Measurements from ENCODE around the gene PANK1. TPM values are rescaled to one million over a fixed set of nuclear protein-coding genes. Genes with fewer than 3 reads are reported as not detected.

PANK1 gene
- total RNA-seq, 1 experiment from 2014 or later = 24.9 TPM

DNA sequence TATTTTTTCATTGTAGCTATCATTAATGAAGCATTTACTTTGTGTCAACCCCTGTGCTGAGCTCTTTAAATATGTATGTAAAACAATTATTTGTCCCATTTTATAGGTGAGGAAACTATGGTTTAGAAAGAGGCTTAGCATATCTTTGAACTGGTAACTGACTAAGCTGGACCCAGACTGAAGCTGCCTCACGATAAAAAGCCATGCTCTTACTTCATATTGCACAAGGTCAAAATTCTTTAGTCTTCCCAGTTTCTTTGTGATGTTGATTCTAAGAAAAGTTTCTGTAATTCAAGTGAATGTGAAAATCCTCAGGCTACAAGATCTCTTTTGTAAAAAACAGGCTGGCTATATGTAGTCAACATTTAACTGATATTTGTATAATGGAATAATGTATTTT, 63.0 kb downstream of the PANK1 start (continued):
- TF ChIP-seq, protein P1, sequence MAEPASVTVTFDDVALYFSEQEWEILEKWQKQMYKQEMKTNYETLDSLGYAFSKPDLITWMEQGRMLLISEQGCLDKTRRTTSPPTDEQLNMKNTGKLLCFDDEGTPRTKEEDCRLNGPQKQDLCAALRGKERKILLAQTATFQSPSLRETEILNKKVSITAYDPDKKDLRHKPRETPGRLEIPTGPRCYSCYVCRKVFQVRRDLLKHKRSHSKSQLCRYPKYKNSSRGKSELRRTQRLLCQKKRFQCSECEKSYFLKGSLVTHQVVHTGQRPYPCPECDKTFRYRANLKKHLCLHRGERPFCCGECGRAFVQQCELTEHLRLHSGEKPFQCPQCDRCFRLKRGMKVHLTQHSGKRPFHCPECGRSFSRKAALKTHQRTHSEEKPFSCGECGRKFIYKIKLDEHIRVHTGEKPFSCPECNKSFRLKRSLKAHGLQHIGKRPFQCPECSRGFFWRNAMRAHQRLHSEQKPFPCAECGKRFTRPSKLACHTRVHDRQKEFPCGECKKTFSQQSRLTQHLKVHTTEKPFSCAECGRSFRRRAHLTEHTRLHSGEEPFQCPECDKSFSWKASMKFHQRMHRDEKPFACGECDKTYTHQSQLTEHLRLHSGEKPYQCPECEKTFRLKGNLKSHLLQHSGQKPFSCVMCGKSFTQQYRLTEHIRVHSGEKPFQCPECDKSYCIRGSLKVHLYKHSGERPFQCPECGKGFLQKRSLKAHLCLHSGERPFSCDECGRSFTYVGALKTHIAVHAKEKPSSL (CRISPR knock-in tag; conservative IDR thresholded peaks at IDR 0.05) = no peak
- TF ChIP-seq, protein P2, sequence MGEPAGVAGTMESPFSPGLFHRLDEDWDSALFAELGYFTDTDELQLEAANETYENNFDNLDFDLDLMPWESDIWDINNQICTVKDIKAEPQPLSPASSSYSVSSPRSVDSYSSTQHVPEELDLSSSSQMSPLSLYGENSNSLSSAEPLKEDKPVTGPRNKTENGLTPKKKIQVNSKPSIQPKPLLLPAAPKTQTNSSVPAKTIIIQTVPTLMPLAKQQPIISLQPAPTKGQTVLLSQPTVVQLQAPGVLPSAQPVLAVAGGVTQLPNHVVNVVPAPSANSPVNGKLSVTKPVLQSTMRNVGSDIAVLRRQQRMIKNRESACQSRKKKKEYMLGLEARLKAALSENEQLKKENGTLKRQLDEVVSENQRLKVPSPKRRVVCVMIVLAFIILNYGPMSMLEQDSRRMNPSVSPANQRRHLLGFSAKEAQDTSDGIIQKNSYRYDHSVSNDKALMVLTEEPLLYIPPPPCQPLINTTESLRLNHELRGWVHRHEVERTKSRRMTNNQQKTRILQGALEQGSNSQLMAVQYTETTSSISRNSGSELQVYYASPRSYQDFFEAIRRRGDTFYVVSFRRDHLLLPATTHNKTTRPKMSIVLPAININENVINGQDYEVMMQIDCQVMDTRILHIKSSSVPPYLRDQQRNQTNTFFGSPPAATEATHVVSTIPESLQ (CRISPR knock-in tag; IDR thresholded peaks at IDR 0.05) = no peak
- TF ChIP-seq, protein P3, sequence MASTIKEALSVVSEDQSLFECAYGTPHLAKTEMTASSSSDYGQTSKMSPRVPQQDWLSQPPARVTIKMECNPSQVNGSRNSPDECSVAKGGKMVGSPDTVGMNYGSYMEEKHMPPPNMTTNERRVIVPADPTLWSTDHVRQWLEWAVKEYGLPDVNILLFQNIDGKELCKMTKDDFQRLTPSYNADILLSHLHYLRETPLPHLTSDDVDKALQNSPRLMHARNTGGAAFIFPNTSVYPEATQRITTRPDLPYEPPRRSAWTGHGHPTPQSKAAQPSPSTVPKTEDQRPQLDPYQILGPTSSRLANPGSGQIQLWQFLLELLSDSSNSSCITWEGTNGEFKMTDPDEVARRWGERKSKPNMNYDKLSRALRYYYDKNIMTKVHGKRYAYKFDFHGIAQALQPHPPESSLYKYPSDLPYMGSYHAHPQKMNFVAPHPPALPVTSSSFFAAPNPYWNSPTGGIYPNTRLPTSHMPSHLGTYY (CRISPR knock-in tag; IDR thresholded peaks at IDR 0.05) = no peak
- TF ChIP-seq SP1 (CRISPR knock-in tag; conservative IDR thresholded peaks at IDR 0.05) = no peak

DNA sequence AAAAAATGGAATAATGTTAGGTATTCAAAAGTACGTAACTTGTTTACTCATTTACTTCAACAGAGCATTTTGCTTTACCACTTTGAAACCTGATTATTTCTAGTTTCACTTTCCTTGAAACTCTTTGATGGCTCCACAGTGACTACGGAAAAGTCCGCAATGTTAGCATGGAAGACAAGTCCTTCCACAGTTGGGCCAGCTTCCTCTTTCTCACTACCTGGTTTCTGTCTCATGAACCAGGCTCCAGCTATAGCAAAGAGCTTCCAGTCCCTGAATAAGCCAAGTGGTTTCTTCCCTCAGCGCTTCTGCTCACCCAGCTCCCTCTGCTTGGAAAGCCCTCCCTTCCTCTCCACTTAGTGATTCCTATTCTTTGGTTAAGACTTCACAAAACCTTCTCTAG, 64.8 kb downstream of the PANK1 start:
- CTCF ChIA-PET = interaction anchor here (1.1 kb wide), 1 partner anchor 12 kb away, joined by 3 read pairs; no protein-coding TSS in a partner anchor

More for the DNA sequence above, 64.8 kb downstream of the PANK1 start:
- POLR2A ChIA-PET = no interaction called here
- no peak for DNase-seq (ENCODE audit: low spot score)
- ATAC-seq = peak; percentile 22; the same call in 1 of the 2 replicates
- Mint-ChIP-seq H3K9me3 (peaks cover 17% of the 10 kb centered on the region), H3K4me3 (no peak overlapping the region), H3K27ac (peak overlapping the region; percentile 63), H3K4me1 (peaks cover 19% of the 10 kb centered on the region), H3K36me3 (peaks cover 11% of the 10 kb centered on the region), H3K27me3 (ENCODE audit: low read depth) (no peaks in the 10 kb centered on the region)
- TF ChIP-seq, protein P4, sequence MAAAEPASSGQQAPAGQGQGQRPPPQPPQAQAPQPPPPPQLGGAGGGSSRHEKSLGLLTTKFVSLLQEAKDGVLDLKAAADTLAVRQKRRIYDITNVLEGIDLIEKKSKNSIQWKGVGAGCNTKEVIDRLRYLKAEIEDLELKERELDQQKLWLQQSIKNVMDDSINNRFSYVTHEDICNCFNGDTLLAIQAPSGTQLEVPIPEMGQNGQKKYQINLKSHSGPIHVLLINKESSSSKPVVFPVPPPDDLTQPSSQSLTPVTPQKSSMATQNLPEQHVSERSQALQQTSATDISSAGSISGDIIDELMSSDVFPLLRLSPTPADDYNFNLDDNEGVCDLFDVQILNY (CRISPR knock-in tag; IDR thresholded peaks at IDR 0.05) = no peak
- TF ChIP-seq ELF4 (CRISPR knock-in tag; IDR thresholded peaks at IDR 0.05; ENCODE audit: low read depth) (no peak), GTF2I (CRISPR knock-in tag; conservative IDR thresholded peaks at IDR 0.05) (no peak), ZNF317 (CRISPR knock-in tag; IDR thresholded peaks at IDR 0.05; ENCODE audit: borderline replicate concordance, low read depth) (no peak), FOXJ3 (CRISPR knock-in tag; IDR thresholded peaks at IDR 0.05; ENCODE audit: borderline replicate concordance) (no peak), TP53 (CRISPR knock-in tag; IDR thresholded peaks at IDR 0.05) (no peak), ZBTB21 (CRISPR knock-in tag; IDR thresholded peaks at IDR 0.05; ENCODE audit: borderline replicate concordance) (no peak), NFE2L1 (CRISPR knock-in tag; IDR thresholded peaks at IDR 0.05) (no peak), TCF7 (CRISPR knock-in tag; IDR thresholded peaks at IDR 0.05; ENCODE audit: low read depth) (no peak), MYBL2 (CRISPR knock-in tag; IDR thresholded peaks at IDR 0.05) (no peak), NR3C1 (CRISPR knock-in tag; conservative IDR thresholded peaks at IDR 0.05; ENCODE audit: low read depth) (no peak), ZNF138 (CRISPR knock-in tag; conservative IDR thresholded peaks at IDR 0.05) (no peak), ZNF219 (CRISPR knock-in tag; IDR thresholded peaks at IDR 0.05; ENCODE audit: borderline replicate concordance) (no peak), ESRRA (CRISPR knock-in tag; IDR thresholded peaks at IDR 0.05; ENCODE audit: borderline replicate concordance) (no peak), MXD4 (CRISPR knock-in tag; IDR thresholded peaks at IDR 0.05; ENCODE audit: borderline replicate concordance) (no peak), FOXP1 (CRISPR knock-in tag; IDR thresholded peaks at IDR 0.05; ENCODE audit: borderline replicate concordance) (no peak)
- TF ChIP-seq, protein P5, sequence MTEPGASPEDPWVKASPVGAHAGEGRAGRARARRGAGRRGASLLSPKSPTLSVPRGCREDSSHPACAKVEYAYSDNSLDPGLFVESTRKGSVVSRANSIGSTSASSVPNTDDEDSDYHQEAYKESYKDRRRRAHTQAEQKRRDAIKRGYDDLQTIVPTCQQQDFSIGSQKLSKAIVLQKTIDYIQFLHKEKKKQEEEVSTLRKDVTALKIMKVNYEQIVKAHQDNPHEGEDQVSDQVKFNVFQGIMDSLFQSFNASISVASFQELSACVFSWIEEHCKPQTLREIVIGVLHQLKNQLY (CRISPR knock-in tag; IDR thresholded peaks at IDR 0.05) = no peak
- TF ChIP-seq, protein P2 (CRISPR knock-in tag; IDR thresholded peaks at IDR 0.05) = no peak
- TF ChIP-seq, protein P6, sequence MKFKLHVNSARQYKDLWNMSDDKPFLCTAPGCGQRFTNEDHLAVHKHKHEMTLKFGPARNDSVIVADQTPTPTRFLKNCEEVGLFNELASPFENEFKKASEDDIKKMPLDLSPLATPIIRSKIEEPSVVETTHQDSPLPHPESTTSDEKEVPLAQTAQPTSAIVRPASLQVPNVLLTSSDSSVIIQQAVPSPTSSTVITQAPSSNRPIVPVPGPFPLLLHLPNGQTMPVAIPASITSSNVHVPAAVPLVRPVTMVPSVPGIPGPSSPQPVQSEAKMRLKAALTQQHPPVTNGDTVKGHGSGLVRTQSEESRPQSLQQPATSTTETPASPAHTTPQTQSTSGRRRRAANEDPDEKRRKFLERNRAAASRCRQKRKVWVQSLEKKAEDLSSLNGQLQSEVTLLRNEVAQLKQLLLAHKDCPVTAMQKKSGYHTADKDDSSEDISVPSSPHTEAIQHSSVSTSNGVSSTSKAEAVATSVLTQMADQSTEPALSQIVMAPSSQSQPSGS (CRISPR knock-in tag; IDR thresholded peaks at IDR 0.05; ENCODE audit: borderline replicate concordance, low read depth) = no peak
- TF ChIP-seq, protein P7, sequence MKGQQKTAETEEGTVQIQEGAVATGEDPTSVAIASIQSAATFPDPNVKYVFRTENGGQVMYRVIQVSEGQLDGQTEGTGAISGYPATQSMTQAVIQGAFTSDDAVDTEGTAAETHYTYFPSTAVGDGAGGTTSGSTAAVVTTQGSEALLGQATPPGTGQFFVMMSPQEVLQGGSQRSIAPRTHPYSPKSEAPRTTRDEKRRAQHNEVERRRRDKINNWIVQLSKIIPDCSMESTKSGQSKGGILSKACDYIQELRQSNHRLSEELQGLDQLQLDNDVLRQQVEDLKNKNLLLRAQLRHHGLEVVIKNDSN (CRISPR knock-in tag; IDR thresholded peaks at IDR 0.05) = no peak
